Epithelial cell of esophagus (primary cell): ENCODE data around the gene DDX24.

Source experiments
- DNase-seq: peaks from one replicate; pipeline ENCODE4 v3.0.0; 2010; ENCODE audit warnings: low read depth
- H3K4me3 ChIP-seq: 2 replicates; pipeline ENCODE4 v1.5.1; 2011; ENCODE audit warnings: mild to moderate bottlenecking, low read length, control low read depth
- TF ChIP-seq, protein P1 (sequence below): IDR thresholded peaks from 2 replicates; pipeline ENCODE4 v1.5.1; 2011; ENCODE audit warnings: low read depth, mild to moderate bottlenecking, low read length, control low read depth, inconsistent platforms; ENCODE audit not compliant: insufficient read depth; ENCODE audit errors: missing control alignments

The DDX24 gene

DNA sequence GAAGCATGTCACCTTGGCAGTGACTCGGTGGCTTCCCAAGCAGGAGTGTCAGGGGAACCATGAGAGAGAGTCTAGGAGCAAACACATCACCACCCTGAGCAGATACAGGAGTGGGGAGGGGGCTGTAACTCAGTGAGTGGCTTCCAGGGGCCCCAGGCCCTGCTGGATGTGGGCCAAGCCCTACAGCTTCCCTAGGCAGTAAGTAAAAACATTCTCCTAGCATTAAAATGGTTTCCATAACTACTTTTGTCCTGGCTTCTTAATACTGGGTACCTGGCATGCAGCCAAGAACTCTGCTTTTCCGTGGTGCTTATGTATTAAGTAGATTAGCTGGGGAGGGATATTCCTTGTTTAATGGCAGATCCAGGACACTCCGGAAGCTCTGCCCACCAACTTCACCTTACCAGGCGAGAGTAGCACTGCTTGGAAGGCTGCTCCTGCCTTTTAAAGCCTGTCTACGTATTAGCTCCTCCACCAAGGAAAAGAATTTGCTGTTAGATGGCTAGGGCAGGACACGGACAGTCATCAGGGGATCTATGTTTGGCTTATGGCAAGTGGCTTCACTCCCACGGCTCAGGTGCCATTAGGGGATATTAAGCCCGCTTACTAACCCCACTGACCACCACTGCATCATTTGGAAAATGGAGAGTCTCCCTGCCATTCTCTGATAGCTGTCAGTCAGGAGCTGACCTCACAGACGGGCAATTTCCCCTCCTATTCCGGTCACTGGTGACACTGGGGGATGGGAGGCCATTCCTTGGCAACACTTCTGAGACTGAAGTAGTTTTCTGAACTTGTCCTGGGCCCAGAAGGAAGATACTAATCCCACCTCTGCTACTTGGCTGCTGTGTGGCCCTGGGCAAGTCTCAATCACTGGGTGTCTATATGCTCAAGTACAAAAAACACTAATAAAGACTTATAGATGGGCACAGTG is 32.0 kb downstream of the DDX24 start:
- H3K4me3 ChIP-seq = no peak overlapping the region
- TF ChIP-seq, protein P1, sequence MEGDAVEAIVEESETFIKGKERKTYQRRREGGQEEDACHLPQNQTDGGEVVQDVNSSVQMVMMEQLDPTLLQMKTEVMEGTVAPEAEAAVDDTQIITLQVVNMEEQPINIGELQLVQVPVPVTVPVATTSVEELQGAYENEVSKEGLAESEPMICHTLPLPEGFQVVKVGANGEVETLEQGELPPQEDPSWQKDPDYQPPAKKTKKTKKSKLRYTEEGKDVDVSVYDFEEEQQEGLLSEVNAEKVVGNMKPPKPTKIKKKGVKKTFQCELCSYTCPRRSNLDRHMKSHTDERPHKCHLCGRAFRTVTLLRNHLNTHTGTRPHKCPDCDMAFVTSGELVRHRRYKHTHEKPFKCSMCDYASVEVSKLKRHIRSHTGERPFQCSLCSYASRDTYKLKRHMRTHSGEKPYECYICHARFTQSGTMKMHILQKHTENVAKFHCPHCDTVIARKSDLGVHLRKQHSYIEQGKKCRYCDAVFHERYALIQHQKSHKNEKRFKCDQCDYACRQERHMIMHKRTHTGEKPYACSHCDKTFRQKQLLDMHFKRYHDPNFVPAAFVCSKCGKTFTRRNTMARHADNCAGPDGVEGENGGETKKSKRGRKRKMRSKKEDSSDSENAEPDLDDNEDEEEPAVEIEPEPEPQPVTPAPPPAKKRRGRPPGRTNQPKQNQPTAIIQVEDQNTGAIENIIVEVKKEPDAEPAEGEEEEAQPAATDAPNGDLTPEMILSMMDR = no peak
- DNase-seq = no peak

DNA sequence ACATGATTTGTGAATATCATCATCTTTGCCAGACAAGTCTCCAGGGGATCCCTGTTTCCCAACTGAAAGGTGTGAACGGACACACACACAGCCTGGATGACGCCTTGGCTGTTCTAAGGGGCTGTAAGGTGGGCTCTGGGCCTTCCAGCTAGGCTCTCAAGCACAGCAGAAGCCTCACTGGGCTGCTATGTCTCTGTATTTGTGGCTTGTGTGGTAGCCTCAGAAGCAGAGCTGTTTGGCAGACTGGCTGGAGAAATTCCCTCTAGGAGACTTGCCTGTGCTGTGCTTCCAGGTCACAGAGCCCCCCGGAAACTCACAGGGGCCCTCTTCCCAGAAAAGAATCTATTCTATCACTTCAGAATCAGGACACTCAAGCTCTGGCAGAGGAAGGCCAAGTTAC is 33.4 kb downstream of the DDX24 start:
- H3K4me3 ChIP-seq = no peak overlapping the region
- TF ChIP-seq, protein P1 = no peak
- no peak for DNase-seq

DNA sequence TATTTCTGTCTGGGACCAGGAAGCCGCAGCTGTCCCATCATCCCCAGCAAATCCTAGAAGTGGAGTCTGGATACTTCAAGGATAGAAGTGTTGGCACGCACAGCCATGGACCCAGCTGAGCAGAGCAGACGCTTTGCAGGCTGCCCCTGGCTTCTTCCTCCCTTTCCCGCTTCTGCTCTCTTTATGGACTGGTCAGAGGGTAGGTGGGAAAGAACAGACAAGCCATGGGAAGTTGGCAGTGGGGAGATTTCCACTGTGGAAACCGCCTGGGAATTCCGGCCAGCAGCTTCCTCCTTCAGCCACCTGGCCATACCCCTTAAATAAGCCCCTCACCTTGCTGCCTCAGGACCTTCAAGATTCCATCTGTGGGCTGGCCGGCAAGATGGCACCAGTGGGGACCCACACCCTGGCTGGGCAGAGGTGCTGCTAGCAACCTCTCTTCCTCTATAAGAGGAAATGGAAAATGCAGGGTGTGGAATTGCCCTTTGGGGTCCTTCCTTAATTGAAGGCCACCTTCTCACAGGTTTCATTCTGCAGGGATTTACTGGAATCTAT is 34.2 kb downstream of the DDX24 start:
- TF ChIP-seq, protein P1 = no peak
- no peak overlapping the region for H3K4me3 ChIP-seq
- DNase-seq = no peak

DNA sequence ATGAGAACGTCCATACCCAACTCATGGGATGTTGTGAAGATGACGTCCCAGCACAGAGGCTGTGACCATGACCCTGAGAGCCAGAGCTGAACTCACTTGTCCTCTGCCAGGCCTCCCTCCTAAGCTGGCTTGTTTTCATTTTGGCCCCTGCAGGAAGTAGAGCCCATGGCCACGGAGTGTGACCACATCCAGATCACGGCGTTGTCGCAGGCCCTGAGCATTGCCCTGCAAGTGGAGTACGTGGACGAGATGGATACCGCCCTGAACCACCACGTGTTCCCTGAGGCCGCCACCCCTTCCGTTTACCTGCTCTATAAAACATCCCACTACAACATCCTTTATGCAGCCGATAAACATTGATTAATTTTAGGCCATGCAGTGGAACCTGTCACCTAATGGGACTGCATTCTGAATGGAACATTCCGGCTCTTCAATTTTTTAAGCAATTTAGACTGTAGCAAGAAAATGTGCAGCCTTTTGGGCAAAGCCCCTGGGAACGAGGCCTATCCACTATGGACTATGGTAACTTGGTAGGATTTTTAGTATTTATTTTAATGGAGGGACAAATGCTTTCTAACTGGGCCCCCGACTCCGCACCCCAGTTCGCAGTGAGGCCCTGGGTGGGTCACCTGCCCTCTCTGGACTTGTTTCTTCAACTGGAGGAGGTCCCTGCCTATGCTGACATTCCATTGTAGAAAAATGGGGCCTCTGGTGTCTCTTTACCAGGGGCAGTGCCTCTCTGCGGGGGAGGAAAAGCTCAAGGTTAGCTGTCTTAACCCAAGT is 35.2 kb downstream of the DDX24 start:
- H3K4me3 ChIP-seq = no peak overlapping the region

DNA sequence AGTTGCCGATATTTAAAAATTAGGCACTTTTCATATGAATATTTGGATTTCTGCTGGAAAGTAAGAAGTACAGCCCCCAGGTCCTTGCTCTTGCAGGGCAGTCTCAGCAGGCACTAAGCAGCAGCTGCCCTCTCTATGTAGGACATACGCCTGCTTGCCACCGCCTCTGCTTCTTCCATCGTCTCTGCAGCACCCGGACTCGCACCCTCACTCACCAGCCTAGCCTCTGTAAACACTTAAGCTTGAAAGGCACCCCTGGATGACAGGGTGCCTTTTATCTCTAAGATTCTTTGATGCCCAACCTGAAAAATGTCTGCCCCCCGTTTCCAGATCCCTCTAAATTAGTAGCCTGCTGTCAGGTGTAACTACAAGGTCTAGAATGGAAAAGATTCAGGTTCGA is 35.9 kb downstream of the DDX24 start:
- no peak for DNase-seq
- no peak overlapping the region for H3K4me3 ChIP-seq
- TF ChIP-seq, protein P1 = no peak

More for the DNA sequence above, 35.2 kb downstream of the DDX24 start:
- no peak for DNase-seq
- TF ChIP-seq, protein P1 = no peak

DNA sequence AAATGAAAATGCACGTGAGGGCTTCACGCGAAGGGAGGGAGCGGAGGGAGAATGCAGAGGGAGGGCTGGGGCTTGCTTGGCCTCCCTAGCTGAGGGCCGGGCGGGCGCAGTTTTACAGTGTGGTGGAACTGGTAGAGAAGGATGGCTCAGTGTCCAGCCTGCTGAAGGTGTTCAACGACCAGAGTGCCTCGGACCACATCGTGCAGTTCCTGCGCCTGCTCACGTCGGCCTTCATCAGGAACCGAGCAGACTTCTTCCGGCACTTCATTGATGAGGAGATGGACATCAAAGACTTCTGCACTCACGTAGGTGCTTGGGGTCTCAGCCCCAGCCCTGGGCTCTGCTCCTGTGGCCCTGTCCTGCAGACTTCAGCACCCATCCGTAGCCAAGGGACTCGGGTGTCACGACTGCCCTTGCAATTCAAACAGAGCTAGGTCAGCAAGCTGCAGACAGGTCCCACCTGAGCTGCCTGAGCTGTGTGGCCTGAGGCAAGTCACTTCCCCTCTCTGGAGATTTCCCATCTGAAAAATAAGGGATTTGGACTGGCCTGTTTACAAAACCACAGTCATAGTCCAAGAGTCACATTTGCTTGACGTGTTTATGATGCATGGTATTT is 36.4 kb downstream of the DDX24 start:
- H3K4me3 ChIP-seq = no peak overlapping the region
- TF ChIP-seq, protein P1 = no peak
- no peak for DNase-seq
